Measurements from ENCODE around the gene SCN9A.
"Not testable (repeated sequence)": the region's sequence is repeated elsewhere in the genome, so short reads cannot be mapped to it uniquely, and the experiment has no call there.

The SCN9A gene

GRCh38 chr2:166335284-166335683 lies 40.5 kb downstream of the SCN9A start:
- no peak for DNase-seq (ENCODE audit: low read depth in 2 of 2, low spot score in 1 of 2)

DNA sequence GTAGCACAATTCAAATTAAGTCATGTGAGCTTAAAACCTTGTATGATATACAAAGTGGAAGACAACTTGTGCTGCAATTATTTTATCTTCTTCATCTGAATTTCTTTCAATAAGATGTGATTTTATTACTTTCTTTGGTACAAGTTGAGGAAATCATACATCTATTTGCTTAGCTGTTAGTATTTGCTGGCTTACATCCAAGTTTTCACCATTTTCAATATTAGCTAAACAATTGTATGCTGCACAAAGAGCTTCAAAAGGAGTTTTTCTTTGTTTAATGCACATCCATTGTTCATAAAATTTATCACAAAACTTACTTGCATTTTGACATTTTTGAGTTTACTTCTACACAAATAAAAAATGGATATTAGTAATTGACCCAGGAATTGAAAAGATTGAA lies 40.9 kb downstream of the SCN9A start:
- no peak for DNase-seq (ENCODE audit: low read depth in 2 of 2, low spot score in 1 of 2)

- no peak for DNase-seq (ENCODE audit: low read depth in 2 of 2, low spot score in 1 of 2)
Observed at GRCh38 chr2:166333801-166334200, 41.9 kb downstream of the SCN9A start.

DNA sequence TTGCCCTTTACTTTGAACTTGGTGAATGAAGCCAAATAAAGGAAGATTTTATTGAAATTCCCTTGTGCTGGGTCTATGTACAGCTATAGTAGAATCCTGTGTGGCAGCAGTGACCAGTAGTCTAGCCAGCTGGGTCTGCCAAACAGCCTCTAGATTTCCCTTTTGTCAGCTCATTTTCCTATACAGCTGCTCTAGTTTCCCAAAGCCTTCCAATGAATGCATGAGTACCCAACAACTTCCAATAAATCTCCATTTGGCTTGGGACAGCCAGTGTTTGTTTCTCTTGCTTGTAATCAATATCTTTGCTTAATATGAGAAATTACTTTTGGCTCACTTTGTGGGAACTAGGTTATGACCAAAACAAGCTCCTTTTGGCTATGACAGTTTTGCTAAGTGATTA lies 43.6 kb downstream of the SCN9A start:
- no peak for DNase-seq (ENCODE audit: low read depth in 2 of 2, low spot score in 1 of 2)

GRCh38 chr2:166331468-166331867 lies 44.3 kb downstream of the SCN9A start:
- DNase-seq (ENCODE audit: low read depth in 2 of 2, low spot score in 1 of 2): no peak

- no peak for DNase-seq (ENCODE audit: low read depth in 2 of 2, low spot score in 1 of 2)
Observed at GRCh38 chr2:166329465-166329864, 46.3 kb downstream of the SCN9A start.

- DNase-seq (ENCODE audit: low read depth in 2 of 2, low spot score in 1 of 2): no peak
Observed at GRCh38 chr2:166328147-166328546, 47.6 kb downstream of the SCN9A start.

DNA sequence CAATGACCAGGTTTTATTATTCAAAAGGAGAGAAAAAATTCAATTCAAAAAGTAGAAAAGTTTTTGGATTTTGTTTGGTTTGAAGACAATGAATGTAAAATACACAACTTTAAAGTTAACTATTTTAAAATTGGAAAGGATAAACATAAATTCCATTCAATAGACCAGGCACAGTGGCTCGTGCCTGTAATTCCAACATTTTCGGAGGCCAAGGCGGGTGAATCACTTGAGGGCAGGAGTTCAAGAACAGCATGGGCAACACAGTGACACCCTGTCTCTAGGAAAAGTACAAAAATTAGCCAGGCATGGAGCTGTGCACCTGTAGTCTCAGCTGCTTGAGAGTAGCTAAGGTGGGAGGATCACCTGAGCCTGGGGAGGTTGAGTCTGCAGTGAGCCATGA lies 54.7 kb downstream of the SCN9A start:
- DNase-seq (ENCODE audit: low read depth in 2 of 2, low spot score in 1 of 2): no peak

- DNase-seq (ENCODE audit: low read depth in 2 of 2, low spot score in 1 of 2): no peak
Observed at GRCh38 chr2:166314022-166314759, 61.6 kb downstream of the SCN9A start.

DNA sequence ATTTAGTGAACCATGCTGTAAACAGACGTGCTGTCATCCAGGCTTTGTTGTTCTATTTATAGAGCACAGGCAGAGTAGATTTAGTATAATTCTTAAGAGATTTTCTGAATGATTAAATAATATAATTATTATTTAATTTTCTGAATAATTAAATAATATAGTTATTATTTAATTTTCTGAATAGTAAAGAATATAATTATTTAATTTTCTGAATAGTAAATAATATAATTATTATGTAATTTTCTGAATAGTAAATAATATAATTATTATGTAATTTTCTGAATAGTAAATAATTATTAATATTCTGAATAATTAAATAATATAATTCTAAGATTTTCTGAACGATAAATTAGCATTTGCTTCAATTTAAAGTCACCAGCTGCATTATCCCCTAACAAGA lies 62.9 kb downstream of the SCN9A start:
- DNase-seq (ENCODE audit: low read depth in 2 of 2, low spot score in 1 of 2): not testable (repeated sequence)

GRCh38 chr2:166307326-166307725 lies 68.4 kb downstream of the SCN9A start:
- DNase-seq (ENCODE audit: low read depth in 2 of 2, low spot score in 1 of 2): no peak

GRCh38 chr2:166304656-166305055 lies 71.1 kb downstream of the SCN9A start:
- DNase-seq (ENCODE audit: low read depth in 2 of 2, low spot score in 1 of 2): no peak

DNA sequence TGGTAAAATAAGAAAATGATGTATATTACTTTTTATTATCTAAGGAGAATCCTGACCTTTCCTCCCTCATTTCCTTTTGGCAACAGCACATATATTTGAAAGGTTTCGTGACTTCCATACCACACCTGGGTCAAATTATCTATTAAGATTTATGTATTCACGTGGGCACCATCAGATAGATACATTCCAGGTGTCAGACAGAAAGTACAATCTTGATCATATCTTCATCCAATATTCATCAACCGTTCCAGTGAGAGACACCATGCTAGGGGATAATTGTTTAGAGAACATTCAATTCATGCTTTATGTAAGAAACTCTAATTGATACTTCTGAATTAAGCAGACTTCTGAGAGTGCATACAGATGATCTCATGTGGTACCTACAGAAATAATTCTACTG lies 73.7 kb downstream of the SCN9A start:
- no peak for DNase-seq (ENCODE audit: low read depth in 2 of 2, low spot score in 1 of 2)

- DNase-seq (ENCODE audit: low read depth in 2 of 2, low spot score in 1 of 2): no peak
Observed at GRCh38 chr2:166297951-166298350, 77.8 kb downstream of the SCN9A start.

- DNase-seq (ENCODE audit: low read depth in 2 of 2, low spot score in 1 of 2): no peak
Observed at GRCh38 chr2:166293984-166294383, 81.8 kb downstream of the SCN9A start.

- no peak for DNase-seq (ENCODE audit: low read depth in 2 of 2, low spot score in 1 of 2)
Observed at GRCh38 chr2:166285215-166285614, 90.5 kb downstream of the SCN9A start.

GRCh38 chr2:166284359-166284758 lies 91.4 kb downstream of the SCN9A start:
- no peak for DNase-seq (ENCODE audit: low read depth in 2 of 2, low spot score in 1 of 2)

- DNase-seq (ENCODE audit: low read depth in 2 of 2, low spot score in 1 of 2): no peak
Observed at GRCh38 chr2:166282154-166282553, 93.6 kb downstream of the SCN9A start.

DNA sequence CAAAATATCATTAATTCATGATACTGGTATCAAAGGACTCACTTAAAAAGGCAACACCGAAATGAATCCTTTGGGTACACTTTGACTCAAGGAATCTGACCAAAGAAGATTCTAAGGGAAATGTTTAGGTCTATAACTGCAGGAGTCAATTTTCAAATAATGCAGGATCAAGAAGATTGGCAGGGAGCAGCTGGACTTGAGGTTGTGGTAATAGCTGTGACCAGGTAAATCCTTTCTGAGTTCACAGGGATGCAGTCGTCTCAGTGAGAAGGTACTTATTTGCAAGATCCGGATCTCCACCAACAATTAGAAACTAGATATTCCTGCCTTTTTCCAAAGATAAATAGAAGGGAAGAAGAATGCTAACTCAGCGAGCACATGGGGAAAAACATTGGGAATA lies 96.9 kb downstream of the SCN9A start:
- no peak for DNase-seq (ENCODE audit: low read depth in 2 of 2, low spot score in 1 of 2)

DNA sequence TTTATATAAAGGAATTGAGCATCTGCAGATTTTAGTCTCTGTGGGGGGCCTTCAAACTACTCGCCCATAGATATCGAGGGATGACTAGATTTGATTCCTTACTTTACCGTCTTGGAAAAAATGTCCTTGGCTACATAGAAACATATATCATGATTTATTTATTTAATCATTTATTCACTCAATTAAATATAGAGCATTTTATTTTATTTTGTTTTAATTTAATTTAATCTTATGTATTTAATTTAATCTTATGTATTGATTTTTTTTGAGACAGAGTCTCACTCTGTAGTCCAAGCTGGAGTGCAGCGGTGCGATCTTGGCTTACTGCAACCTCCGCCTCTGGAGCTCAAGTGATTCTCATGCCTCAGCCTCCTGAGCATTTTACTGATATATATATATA lies 105.4 kb downstream of the SCN9A start:
- no peak for DNase-seq (ENCODE audit: low read depth in 2 of 2, low spot score in 1 of 2)

DNA sequence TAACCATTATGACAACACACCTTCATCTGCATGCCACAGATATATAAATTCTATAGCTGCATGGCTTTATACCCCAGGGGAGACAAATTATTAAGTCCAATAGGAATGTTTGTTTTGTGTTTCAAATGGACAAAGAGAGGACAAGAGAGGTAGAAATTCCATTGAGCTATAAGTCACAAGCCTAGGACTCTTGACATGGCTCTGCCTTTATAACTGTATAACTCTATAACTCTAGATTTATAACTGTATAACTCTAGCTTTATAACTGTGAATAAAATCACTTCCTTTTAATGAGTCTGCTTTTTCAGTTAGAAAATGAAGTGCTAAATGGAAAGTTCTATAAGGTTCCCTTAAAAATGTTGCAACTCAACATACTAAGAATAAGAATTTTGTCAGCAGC lies 106.4 kb downstream of the SCN9A start:
- DNase-seq (ENCODE audit: low read depth in 2 of 2, low spot score in 1 of 2): no peak

DNA sequence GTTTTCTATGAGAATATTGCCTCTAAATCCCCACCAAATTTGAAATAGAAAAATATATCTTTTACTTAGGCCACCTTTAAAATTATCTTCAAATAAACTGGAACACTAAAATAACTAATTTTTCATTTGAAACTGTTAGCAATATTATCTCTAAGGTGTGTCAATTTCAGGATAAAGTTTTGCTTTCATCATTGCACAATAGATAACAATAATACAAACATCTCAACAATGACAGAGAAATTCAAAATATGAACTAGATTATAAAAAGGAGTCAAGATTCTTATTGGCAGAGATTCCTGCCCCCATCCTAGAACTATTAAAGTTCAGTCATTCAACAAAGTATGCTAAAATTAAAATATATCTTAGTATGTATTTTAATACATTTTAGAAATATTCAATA lies 117.9 kb downstream of the SCN9A start:
- no peak for DNase-seq (ENCODE audit: low read depth in 2 of 2, low spot score in 1 of 2)

DNA sequence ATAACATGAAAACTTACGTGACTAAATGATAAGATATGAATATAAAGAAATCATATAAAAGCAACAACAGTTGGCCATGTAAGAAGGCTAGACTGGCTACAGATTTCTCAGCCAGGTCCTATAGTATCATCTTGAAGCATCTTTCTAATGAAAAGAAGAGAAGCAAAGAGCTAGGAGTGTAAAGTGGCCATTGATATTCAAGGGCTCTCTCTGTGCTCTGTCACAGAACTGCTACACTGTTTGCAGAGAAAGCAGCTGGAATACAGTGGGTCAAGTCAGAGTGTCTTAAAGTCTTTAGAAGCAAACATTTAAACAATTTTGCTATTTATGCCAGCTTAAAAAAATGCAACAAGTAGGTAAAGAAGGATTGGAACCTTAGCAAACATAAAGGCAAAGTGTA lies 118.8 kb downstream of the SCN9A start:
- DNase-seq (ENCODE audit: low read depth in 2 of 2, low spot score in 1 of 2): no peak

- DNase-seq (ENCODE audit: low read depth in 2 of 2, low spot score in 1 of 2): no peak
Observed at GRCh38 chr2:166249318-166249717, 126.4 kb downstream of the SCN9A start.

All from stimulated activated CD8-positive, alpha-beta memory T cell treated with anti-CD3 and anti-CD28 coated beads, Interleukin-4, amount 100 ng/mL, for 1 hour (primary cell).